ENCODE data around the gene PHACTR4.

- TF ChIP-seq EZH2 (IDR thresholded peaks at IDR 0.05; ENCODE audit: borderline replicate concordance, low read length) (no peak), CTCF (conservative IDR thresholded peaks at IDR 0.05 in 1 of 2, IDR thresholded peaks at IDR 0.05 in 1 of 2; ENCODE audit: extremely low read depth in 1 of 2, insufficient read depth in 1 of 2, low read depth in 1 of 2, low read length in 2 of 2) (no peak)
These were observed 10.9 kb downstream of the PHACTR4 start for GRCh38 chr1:28380394-28380793.

Data from mammary epithelial cell (primary cell).